HG03097 (cell line): ENCODE results near the gene DNAJC30.

Source experiments
- ATAC-seq: cut with Tn5 transposase; IDR thresholded peaks from one replicate; pipeline ENCODE4 v1.9.1; 2021; ENCODE audit not compliant: unreplicated experiment, low FRiP score

The DNAJC30 gene

GRCh38 chr7:73650524-73650923 is 32.7 kb downstream of the DNAJC30 start:
- no peak for ATAC-seq

- ATAC-seq, result no peak
Observed at GRCh38 chr7:73649576-73649975, 33.7 kb downstream of the DNAJC30 start.

GRCh38 chr7:73648593-73649332 is 34.5 kb downstream of the DNAJC30 start:
- ATAC-seq, result no peak

GRCh38 chr7:73647725-73648592 is 35.3 kb downstream of the DNAJC30 start:
- ATAC-seq, result no peak

GRCh38 chr7:73646785-73647724 is 36.2 kb downstream of the DNAJC30 start:
- no peak for ATAC-seq

GRCh38 chr7:73645643-73646174 is 37.5 kb downstream of the DNAJC30 start:
- ATAC-seq, result no peak

GRCh38 chr7:73644688-73645286 is 38.5 kb downstream of the DNAJC30 start:
- ATAC-seq, result no peak

GRCh38 chr7:73642834-73643233 is 40.4 kb downstream of the DNAJC30 start:
- no peak for ATAC-seq

- no peak for ATAC-seq
Observed at GRCh38 chr7:73638911-73639310, 44.3 kb downstream of the DNAJC30 start.

- no peak for ATAC-seq
Observed at GRCh38 chr7:73635428-73636200, 47.6 kb downstream of the DNAJC30 start.

- ATAC-seq, result no peak
Observed at GRCh38 chr7:73633844-73634243, 49.4 kb downstream of the DNAJC30 start.

- ATAC-seq, result no peak
Observed at GRCh38 chr7:73633323-73633722, 49.9 kb downstream of the DNAJC30 start.

- ATAC-seq, result no peak
Observed at GRCh38 chr7:73631558-73631957, 51.7 kb downstream of the DNAJC30 start.
